ENCODE measurements around the gene CYB5R3.
"Not testable (repeated sequence)": the region's sequence is repeated elsewhere in the genome, so short reads cannot be mapped to it uniquely, and the experiment has no call there.

The CYB5R3 gene

GRCh38 chr22:42617155-42617983 is 31.8 kb downstream of the CYB5R3 start:
- no peak for TF ChIP-seq CTCF (IDR thresholded peaks at IDR 0.05; ENCODE audit: borderline replicate concordance, control extremely low read depth, extremely low read depth, insufficient read depth, missing control alignments)
- DNase-seq (ENCODE audit: low spot score): no peak
- in situ Hi-C loops (cut with MboI; ENCODE audit: low sequenced_read_pairs, unreplicated experiment): no loop called here

- DNase-seq (ENCODE audit: low spot score); in situ Hi-C loops (cut with MboI; ENCODE audit: low sequenced_read_pairs, unreplicated experiment): not testable (repeated sequence)
These were observed 33.4 kb downstream of the CYB5R3 start for GRCh38 chr22:42615860-42616175.

GRCh38 chr22:42615092-42615859 is 33.9 kb downstream of the CYB5R3 start:
- peak; percentile 87 for DNase-seq (ENCODE audit: low spot score)
- no peak for TF ChIP-seq CTCF (IDR thresholded peaks at IDR 0.05; ENCODE audit: borderline replicate concordance, control extremely low read depth, extremely low read depth, insufficient read depth, missing control alignments)
- in situ Hi-C loops (cut with MboI; ENCODE audit: low sequenced_read_pairs, unreplicated experiment): no loop called here

GRCh38 chr22:42614312-42615091 is 34.7 kb downstream of the CYB5R3 start, which contains the start of gene POLDIP3:
Gene POLDIP3 (minus strand): TSS chr22:42614883. CDS start chr22:42614857, 26 bp downstream.
- peak; percentile 98 for DNase-seq (ENCODE audit: low spot score)
- TF ChIP-seq CTCF (IDR thresholded peaks at IDR 0.05; ENCODE audit: borderline replicate concordance, control extremely low read depth, extremely low read depth, insufficient read depth, missing control alignments): peak; percentile 9
- in situ Hi-C loops (cut with MboI; ENCODE audit: low sequenced_read_pairs, unreplicated experiment): no loop called here

- TF ChIP-seq CTCF (IDR thresholded peaks at IDR 0.05; ENCODE audit: borderline replicate concordance, control extremely low read depth, extremely low read depth, insufficient read depth, missing control alignments): no peak
- DNase-seq (ENCODE audit: low spot score): no peak
- in situ Hi-C loops (cut with MboI; ENCODE audit: low sequenced_read_pairs, unreplicated experiment): no loop called here
These were observed 35.3 kb downstream of the CYB5R3 start for GRCh38 chr22:42613872-42614301.

- in situ Hi-C loops (cut with MboI; ENCODE audit: low sequenced_read_pairs, unreplicated experiment): no loop called here
- no peak for TF ChIP-seq CTCF (IDR thresholded peaks at IDR 0.05; ENCODE audit: borderline replicate concordance, control extremely low read depth, extremely low read depth, insufficient read depth, missing control alignments)
- no peak for DNase-seq (ENCODE audit: low spot score)
These were observed 36.9 kb downstream of the CYB5R3 start for GRCh38 chr22:42612336-42612735.

All from GM13976 (cell line).